Lung microvascular endothelial cell (primary cell): Measurements from ENCODE around the gene DERA. TPM values are rescaled to one million over a fixed set of nuclear protein-coding genes. Genes with fewer than 3 reads are reported as not detected.
A peak's percentile ranks its signal among the peaks of the same experiment; 100 is the strongest.
"Not testable (repeated sequence)": the region's sequence is repeated elsewhere in the genome, so short reads cannot be mapped to it uniquely, and the experiment has no call there.

Experiments
- DNase-seq, 2 donors: peaks; one replicate each; pipeline versions ENCODE4 v3.0.0 to v3.0.0-alpha.2; 2010; ENCODE audit warnings: low read depth in 2 of 2
- total RNA-seq: library from RNA; depleted of rRNA; stranded (reverse); fragments of >200 nt; gene quantifications from 2 replicates; pipeline ENCODE4 v1.2.1, GENCODE V29; 2014

DERA gene
- total RNA-seq, 1 donor from 2014 or later: 45.0 TPM

DNA sequence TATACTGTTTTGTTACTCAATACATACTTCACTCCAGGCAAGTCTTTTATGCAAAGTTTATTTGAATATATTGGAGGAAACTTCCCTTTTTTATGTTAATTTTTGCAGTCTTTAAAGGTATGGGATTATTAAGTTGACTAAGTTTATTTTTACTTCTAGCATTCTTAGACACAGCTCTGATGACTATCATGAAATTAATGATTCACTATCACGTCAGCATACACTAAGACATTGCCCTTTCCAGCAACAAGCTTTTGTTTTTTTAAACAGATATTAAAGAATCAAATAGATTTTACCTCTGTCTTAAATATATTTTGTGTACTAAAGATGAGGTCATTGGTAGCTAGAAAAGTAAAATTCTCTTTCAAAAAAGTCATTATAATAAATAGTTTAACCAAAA, 52.1 kb downstream of the DERA start:
- DNase-seq: peak in 1 of 2 donors; percentile 64

DNA sequence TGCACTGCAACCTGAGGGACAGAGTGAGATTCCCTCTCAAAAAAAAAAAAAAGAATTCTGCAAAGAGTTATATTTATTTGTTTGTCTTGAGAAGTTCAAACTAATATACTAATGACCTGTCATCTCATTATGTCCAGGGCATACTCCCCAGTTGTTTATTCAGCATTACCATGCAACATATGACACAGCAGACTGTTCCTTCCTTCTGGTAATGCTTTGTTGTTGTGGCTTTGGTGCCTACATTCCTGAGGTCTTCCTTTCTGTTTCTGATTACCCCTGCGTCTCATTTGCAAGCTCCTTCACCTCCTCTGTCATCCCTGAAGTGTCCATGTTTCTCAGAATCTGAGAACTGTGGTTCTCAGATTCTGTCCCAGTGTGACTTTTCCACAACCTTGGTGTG, 55.3 kb downstream of the DERA start:
- DNase-seq: peak in 1 of 2 donors; percentile 68

DNA sequence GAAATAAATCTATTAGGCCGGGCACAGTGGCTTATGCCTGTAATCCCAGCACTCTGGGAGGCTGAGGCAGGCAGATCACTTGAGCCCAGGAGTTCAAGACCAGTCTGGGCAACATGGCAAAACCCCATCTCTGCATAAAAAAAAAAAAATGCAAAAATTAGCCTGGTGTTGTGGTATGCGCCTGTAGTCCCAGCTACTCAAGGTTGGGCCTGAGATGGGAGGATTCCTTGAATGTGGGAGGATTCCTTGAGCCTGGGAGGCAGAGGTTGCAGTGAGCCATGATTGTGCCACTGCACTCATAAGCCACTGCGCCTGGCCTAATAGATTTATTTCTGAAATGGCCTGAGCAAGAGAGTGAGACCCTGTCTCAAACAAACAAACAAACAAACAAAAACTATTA, 55.9 kb downstream of the DERA start:
- not testable (repeated sequence) for DNase-seq

DNA sequence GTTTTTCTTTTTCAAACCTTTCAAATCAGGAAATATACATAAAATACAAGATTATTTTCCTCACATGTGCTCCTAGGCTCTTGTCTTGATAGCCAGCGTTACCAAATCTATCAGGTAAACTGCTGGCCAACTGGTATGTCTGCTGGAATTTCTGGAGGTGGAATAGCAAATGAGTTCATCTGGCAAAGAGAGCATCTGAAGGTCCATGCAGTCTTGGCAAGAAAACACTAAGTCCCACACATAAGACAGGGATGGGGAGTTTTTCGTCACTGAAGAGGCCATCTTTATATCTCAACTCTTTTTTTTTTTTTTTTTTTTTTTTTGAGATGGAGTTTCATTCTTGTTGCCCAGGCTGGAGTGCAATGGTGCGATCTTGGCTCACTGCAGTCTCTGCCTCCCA, 60.1 kb downstream of the DERA start:
- DNase-seq: no peak

DNA sequence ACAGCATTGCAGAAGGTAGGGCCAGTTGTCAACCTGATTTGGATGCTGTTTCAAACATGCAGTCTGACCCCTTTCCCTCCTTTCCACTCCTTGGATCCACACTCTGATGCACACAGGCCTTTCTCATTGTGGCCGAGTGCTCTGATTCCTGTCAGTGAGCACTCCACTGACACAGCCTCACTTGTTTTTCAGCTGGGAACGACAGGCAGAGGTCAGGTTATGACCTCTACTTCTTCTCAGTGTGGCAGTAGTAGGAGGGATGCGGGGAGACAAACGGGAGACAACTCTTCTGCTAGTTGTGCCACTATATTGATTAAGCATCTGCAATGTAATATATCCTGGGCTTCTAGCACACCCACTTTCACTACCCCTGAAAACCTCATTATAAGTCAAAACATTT, 61.8 kb downstream of the DERA start:
- no peak for DNase-seq

DNA sequence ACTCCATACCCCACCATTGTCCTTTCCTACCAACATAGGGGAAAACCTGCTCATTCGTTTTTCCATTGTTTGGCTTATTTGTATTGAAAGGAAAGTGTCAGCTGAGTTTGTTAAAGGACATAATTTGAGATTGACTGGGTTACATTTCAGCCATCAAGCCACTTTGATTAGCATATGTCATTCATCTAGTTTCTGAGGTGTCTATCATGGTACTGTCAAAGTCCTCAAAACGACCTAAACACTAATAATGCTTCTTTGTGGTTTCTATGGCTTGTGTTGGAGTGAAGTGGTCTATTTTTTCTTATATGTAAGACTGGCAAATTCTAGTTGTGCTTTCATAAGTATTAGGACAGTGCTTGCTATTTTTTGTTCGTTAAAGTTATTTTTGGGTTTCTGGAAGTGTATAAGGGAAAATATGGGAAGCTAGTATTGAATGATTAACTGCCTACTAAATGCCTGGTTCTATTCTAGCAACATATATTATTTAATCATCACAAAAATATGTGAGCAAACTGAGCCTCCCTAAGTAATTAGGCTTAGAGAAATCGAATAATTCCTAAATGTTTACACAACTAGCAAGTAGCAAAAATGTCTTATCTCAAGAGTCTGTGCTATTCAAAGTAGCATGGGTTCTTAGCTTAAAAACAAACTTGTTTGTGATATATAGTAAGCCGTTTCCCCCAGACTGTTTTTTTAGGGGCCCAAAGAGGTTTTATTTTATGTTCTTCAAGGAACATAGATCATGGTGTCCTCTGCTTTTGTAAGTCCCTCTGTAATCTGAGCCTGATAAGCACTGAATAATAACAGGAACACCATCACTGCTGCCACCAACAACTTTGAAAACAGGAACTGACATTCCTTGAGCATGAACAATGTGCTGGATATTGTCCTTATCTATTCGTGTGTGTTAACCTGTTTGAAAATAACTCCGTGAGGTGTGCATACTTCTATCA, 67.1 kb downstream of the DERA start:
- peak; percentile 82 to 91 for DNase-seq

DNA sequence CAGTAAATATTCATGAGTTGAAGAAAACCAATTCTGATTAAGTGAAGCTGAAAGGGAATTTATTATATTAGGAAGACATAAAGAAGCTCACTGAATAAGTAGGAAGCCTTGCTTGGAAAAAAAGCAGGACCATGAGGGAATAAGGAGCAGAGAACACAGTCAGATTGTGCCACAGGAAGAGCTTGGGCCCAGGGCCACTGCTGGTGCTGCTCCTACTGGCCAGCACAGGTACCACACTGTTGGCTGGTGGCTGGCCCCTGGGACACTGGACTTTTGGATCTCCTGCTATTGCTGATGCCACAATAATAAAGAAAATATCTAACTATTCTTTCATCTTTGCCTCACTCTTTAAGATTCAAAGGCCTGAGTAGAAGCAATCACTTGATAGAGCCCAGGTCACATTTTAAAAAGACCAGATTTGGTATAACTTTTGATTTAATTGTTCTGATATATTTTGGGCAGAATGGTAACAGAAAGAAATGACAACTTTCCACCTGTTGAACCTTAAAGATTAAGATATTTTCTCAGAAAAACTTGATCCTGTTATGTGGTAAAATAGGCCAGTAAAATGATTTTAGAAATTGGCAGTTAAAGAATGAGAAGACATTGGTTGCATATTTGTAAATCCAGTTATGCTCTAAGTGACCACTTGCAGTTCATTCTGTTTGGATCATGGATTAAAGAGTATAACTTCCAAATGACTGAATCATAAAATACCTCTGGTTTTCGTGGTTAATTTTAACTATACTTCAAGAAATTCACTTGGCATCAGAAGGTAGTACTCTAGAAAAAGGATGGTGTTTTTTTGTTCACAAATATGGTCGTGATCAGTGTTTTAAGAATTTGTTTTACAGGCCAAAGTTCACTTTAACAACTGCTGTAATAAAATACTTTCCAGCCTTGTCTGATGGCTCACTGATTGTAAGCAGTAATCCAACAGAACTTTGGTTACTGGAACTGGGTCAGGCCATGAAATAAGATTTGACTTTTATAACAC, 68.3 kb downstream of the DERA start:
- DNase-seq: peak; percentile 46 to 51

DNA sequence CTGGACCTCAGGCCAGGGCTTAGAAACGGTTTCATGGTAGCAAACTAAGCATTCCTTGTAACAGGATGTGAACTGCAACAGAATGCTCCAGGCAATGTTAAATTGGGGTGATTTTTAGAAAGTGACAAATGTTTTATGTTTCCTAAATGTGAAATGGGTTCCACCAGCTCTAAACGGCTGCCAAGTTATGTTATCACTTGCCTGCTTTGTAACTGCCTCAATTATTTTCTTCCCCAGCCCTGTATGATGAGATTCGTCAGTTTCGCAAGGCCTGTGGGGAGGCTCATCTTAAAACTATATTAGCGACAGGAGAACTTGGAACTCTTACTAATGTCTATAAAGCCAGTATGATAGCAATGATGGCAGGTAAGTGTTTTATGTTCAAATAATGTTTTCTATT, 70.9 kb downstream of the DERA start:
- DNase-seq: peak in 1 of 2 donors; percentile 42

DNA sequence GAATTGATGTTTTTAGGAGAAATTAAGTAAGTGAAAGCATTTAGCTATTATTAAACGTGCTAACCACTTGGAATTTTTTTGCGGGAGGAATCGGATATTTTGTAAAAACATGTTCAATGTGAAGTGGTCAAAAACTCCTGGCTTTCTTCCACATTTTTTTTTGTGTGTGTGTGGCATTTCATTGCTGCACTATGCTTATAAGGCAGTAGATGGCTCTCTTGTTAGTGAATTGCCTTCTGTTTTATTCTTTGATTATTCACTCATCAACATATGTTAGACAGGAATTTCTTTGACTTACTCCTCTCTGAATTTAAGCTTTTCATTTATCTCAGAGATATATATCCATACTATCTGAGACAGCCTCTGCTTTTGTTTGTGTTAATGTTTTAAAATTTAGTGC, 71.3 kb downstream of the DERA start:
- DNase-seq: peak; percentile 63 to 71

DNA sequence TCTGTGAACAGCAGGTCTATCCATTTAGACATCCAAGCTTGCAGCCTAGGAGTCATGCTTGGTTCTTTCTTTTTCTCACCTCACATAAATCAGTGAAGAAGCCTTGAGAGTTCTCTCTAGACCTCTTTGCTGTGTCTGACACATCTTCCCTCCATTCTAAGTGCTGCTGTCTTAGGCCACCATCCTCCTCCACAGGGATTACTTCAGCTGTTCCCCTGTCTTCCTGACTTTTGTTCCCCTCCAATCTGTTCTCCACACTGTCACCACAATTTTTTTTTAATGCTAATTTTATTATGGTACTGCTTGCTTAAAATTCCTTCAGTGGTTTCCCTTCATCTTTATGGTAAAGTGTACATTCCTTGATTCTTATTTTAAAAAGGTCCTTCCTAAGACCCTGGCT, 71.8 kb downstream of the DERA start:
- no peak for DNase-seq

DNA sequence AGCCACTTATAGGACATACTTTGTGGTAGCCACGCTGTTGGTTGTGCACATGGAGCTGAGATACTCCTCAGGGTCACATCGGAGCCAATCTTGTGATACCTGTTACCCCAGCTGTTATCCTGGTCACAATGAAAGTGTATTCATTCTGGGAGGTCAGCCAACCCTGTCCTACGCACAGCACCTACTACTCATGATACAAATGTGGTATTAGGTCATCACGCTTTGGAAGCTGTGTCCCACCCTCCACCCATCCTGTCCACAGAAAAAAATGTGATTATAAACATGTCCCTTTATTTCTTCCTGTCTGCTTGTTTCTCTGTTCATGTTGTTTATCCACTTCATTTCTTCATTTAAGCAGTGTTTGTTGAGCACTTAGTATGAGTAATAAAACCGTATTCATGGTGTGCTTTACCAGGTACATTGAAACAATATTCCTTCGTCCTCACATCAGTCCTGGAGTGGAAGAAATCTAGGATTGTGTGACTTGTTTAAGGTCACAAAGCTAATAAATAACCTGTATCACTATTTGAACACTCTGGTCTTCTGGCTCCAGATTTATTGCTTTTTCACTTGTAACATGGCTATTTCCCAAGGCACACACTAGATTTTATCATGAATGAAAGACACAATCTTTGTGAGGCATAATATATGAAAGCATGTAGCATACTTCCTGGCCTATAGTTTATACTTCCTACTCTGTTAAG, 73.1 kb downstream of the DERA start:
- DNase-seq: peak; percentile 48 to 56

DNA sequence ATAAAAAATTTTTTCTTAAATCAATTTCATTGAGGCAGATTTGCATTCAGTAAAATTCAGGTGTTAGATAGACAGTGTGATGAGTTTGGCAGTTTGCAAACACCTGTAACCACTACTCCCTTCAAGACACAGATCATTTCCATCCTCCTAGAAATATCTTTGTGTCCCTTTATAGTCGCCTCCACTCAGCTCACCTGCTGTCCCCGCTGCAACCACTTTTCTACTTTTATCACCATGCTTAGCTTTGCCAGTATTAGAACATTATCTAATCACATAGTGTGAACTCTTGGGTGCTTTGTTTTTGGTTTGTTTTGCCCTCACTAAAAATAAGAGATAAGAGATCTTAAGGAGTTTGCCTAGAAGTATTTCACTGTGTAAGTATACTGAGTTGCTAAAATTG, 73.8 kb downstream of the DERA start:
- DNase-seq: no peak

DNA sequence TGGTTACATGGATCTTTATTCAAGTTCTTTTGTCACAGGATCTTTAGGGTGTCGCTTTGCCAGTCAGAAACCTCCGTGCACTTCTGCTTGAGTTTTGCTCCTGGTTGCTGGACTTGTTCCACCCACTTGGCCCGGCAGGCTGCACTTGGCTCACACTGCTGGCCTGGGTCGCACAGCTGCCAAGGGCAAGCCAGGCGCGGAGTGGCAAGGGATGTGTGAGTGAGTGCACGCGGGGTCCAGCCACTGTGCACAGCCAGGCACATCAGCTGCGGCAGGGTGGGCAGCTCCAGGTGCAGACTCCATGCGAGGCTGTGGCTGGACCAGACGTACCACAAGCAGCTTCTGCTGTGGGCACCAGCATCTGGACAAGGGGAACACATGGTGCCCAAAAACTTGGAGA, 76.6 kb downstream of the DERA start:
- no peak for DNase-seq

DNA sequence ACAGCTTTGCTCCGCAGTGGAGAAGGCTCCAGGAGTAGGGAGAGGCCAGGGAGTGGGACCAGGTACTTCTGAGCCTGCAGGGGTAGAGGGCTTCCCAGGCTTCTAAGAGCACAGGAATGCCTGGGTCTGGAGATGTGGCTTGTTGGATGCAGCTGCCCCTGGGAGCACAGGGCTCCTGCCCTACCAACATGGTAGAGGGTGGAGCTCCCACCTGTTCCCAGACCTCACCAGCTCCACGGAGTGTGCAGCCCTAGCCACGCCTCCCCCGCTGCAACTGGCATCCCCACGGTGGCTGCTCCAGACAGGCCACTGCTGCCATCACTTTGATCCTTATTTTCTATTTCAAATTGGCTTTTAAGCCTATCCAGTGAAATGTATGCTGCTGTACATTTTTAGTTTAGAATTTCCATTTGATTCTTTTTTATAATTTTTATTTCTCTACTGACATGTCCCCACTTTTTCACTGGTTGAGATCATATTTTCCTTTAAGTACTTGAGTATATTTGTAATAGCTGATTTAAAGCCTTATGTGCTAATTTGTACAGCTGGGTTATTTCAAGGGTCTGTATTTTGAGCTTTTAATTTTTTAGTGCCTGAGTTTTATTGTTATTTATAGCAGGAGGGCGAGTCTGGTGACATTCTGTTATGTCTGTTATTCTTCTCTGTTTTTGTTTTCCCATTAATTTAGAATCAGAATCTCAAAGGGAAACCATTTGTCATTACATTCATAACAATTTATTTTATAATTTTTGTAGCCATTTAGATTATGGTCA, 78.0 kb downstream of the DERA start:
- no peak for DNase-seq

DNA sequence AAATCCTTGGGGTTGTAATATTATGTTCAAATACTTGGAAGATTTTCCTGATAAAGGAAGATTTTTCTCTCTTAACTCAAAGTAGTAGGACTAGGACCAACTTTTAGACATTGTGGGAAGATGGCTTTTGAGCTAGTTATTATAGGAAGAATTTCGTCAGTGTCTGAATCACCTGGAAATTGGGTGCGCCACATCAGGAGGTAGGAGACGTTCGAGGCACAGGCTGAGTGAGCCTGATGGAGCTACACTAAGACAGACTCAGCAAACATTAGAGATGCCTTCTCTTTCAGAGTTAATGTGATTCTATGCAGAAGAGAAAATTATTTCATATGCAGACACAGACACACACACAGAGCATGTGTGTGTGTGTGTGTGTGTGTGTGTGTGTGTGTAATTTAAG, 84.7 kb downstream of the DERA start:
- DNase-seq: no peak

DNA sequence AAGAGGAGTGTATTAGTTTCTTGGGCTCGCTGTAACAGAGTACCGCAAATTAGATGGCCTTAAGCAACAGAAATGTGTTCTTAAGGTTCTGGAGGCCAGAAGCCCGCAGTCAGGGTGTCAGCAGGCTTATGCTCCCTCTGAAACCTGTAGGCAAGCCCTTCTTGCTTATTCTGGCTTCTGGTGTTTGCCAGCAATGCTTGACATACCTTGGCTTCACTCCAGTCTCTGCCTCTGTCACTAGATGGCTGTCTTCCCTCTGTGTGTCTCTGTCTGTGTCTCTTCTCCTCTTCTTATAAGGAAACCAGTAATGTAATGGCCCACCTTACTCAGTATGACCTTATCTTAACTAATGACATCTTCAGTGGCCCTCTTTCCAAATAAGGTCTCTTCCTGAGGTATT, 85.1 kb downstream of the DERA start:
- peak; percentile 20 to 38 for DNase-seq

DNA sequence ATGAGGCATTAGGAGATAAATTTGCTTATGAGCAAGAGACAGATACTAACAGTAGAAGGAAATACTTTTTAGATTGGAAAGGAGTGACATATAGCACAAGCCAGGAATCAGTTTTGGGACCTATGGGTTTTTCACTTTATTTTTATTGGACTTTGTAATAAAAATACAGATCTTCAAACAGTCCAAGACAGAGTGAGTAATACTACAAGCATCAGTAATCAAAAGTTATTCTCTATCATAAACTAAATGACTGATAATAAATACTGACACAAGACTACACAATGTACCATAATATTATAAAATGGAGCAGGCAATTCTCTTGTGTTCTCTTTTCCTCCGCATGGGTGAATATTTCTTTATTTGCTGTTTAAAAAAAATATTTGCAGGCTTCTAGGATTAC, 85.8 kb downstream of the DERA start:
- no peak for DNase-seq

DNA sequence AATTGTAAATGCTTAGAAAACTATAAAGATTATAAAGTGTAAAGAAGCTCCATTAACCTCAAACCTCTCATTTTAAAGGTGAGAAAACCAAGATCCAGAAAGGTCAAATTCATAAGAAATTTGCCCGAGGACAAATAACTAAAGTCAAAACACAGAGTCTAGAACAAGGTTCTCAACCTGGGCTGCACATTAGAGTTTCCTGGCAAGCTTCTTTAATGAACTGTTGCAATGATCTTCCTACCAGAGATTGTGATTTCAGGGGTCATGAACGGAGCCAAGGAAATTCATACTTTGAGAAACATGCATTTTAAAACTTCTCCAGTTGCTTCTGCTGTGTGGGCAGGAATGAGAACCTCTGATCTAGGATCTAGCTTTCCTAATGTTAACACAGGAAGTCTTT, 86.8 kb downstream of the DERA start:
- DNase-seq: no peak

DNA sequence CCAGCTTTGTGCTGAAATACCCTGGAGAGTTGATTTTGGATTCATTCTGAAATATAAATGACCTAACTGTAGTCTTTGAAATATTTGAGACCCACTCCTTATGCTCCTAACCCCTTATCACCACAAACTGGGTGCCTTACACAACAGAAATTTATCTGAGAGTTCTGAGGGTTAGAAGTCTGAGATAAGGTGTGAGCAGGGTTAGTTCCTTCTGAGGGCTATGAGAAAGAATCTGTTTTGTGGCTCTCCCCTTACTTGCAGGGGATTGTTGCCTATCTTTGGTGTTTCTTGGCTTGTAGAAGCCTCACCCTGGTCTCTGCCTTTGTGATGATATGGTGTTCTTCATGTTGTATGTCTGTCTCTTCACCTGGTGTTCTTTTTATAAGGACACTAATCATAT, 91.7 kb downstream of the DERA start:
- no peak for DNase-seq

DNA sequence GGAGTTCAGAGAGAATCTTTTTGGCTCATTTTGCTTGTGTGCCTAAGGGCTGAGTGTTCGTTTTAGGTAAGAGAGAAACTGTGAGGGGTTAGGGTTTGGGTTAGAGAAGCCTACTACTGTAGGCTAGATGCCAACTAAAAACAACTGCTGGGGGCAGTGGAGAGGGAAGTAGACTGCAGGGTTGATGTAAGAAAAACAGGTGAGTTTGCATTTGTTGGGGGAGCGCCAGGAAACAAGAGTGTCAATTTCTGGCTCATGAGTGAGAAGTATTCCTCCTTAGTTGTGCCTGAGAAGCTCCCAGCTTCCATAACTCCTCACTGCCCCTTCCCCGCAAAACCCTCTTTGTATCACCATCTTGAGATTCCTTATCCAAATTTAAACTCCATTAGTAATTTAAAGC, 92.3 kb downstream of the DERA start:
- DNase-seq: no peak

DNA sequence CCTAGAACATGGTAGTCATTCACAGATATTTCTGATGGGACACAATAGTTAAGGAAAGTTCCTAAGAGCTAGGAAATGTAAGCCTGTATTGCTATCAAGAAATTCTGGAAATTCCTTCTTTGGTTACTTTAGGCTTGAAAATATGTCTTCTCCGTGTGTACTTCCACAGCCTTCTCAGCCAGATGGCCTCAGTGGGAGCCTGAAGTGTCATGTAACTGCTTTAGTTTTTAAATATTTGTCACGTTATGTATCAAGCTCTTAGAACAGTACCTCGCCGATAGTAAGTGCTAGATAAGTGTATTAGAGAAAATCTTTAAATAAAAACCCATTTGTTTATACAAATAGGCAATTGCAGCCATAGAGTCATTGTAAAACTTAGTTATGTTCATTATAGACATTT, 95.6 kb downstream of the DERA start:
- DNase-seq: no peak
